ENCODE data around the gene VPS51.

The VPS51 gene

GRCh38 chr11:65059959-65060824, 35.8 kb upstream of the VPS51 start:
- H3K9me3 ChIP-seq (ENCODE audit: control insufficient read depth, low read length) = no peaks in the 10 kb centered on the region
- H3K36me3 ChIP-seq (ENCODE audit: control insufficient read depth, insufficient read depth, low read length, severe bottlenecking) = no peaks in the 10 kb centered on the region
- no peak for DNase-seq (ENCODE audit: low read depth)
- no peaks in the 10 kb centered on the region for H3K4me1 ChIP-seq (ENCODE audit: control insufficient read depth, insufficient read depth, low read length)
- H3K27me3 ChIP-seq (replicated peaks; ENCODE audit: control insufficient read depth, insufficient read depth, low read length) = no peaks in the 10 kb centered on the region
- H3K9ac ChIP-seq (ENCODE audit: low read length) = no peak overlapping the region
- H3K4me3 ChIP-seq (ENCODE audit: low read length) = no peak overlapping the region

DNA sequence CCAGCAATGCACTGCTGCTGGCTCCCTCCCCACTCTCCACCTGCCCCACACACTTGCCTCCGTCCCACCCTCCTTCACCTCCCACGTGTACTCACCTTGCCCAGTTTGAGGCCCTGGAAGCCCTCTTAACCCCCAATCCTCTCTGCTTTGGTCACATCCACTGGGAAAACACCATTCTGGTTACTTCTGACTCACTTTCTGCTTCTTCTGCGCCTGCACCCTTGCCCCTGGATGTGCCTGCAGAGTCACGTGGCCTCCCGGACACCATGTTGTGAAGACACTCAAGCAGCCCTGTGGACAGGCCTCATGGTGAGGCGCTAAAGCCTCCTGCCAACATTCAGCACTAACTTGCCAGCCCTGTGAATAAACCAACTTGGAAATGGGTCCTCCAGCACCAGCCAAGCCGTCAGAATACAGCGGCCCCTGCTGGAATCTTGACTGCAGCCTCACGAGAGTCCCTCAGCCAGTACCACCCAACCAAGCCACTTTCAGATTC, 35.1 kb upstream of the VPS51 start:
- no peaks in the 10 kb centered on the region for H3K9me3 ChIP-seq (ENCODE audit: control insufficient read depth, low read length)
- peak; percentile 22 for DNase-seq (ENCODE audit: low read depth)

GRCh38 chr11:65063532-65063931, 32.5 kb upstream of the VPS51 start:
- no peaks in the 10 kb centered on the region for H3K9me3 ChIP-seq (ENCODE audit: control insufficient read depth, low read length)
- DNase-seq (ENCODE audit: low read depth) = no peak
- H3K4me3 ChIP-seq (ENCODE audit: low read length) = no peak overlapping the region
- no peaks in the 10 kb centered on the region for H3K36me3 ChIP-seq (ENCODE audit: control insufficient read depth, insufficient read depth, low read length, severe bottlenecking)
- H3K9ac ChIP-seq (ENCODE audit: low read length) = no peak overlapping the region
- H3K4me1 ChIP-seq (ENCODE audit: control insufficient read depth, insufficient read depth, low read length) = no peaks in the 10 kb centered on the region
- peaks cover 3% of the 10 kb centered on the region for H3K27me3 ChIP-seq (replicated peaks; ENCODE audit: control insufficient read depth, insufficient read depth, low read length)

More for the DNA sequence above, 35.1 kb upstream of the VPS51 start:
- Histone ChIP-seq H3K4me1 (ENCODE audit: control insufficient read depth, insufficient read depth, low read length) (no peaks in the 10 kb centered on the region), H3K4me3 (ENCODE audit: low read length) (no peak overlapping the region), H3K27me3 (replicated peaks; ENCODE audit: control insufficient read depth, insufficient read depth, low read length) (no peaks in the 10 kb centered on the region), H3K36me3 (ENCODE audit: control insufficient read depth, insufficient read depth, low read length, severe bottlenecking) (no peaks in the 10 kb centered on the region), H3K9ac (ENCODE audit: low read length) (no peak overlapping the region)

- DNase-seq (ENCODE audit: low read depth) = no peak
- H3K4me3 ChIP-seq (ENCODE audit: low read length) = no peak overlapping the region
- H3K9ac ChIP-seq (ENCODE audit: low read length) = no peak overlapping the region
- H3K27me3 ChIP-seq (replicated peaks; ENCODE audit: control insufficient read depth, insufficient read depth, low read length) = peaks cover 3% of the 10 kb centered on the region
- H3K4me1 ChIP-seq (ENCODE audit: control insufficient read depth, insufficient read depth, low read length) = no peaks in the 10 kb centered on the region
- no peaks in the 10 kb centered on the region for H3K9me3 ChIP-seq (ENCODE audit: control insufficient read depth, low read length)
- H3K36me3 ChIP-seq (ENCODE audit: control insufficient read depth, insufficient read depth, low read length, severe bottlenecking) = no peaks in the 10 kb centered on the region
Measured at GRCh38 chr11:65064847-65065240, 31.2 kb upstream of the VPS51 start.

- Histone ChIP-seq H3K4me1 (ENCODE audit: control insufficient read depth, insufficient read depth, low read length) (no peaks in the 10 kb centered on the region), H3K4me3 (ENCODE audit: low read length) (no peak overlapping the region), H3K9me3 (ENCODE audit: control insufficient read depth, low read length) (no peaks in the 10 kb centered on the region), H3K36me3 (ENCODE audit: control insufficient read depth, insufficient read depth, low read length, severe bottlenecking) (no peaks in the 10 kb centered on the region), H3K9ac (ENCODE audit: low read length) (no peak overlapping the region), H3K27me3 (replicated peaks; ENCODE audit: control insufficient read depth, insufficient read depth, low read length) (peaks cover 3% of the 10 kb centered on the region)
- no peak for DNase-seq (ENCODE audit: low read depth)
Measured at GRCh38 chr11:65065851-65066250, 30.2 kb upstream of the VPS51 start.

GRCh38 chr11:65066315-65066714, 29.7 kb upstream of the VPS51 start:
- Histone ChIP-seq H3K9ac (ENCODE audit: low read length) (no peak overlapping the region), H3K4me3 (ENCODE audit: low read length) (no peak overlapping the region), H3K4me1 (ENCODE audit: control insufficient read depth, insufficient read depth, low read length) (no peaks in the 10 kb centered on the region), H3K27me3 (replicated peaks; ENCODE audit: control insufficient read depth, insufficient read depth, low read length) (peaks cover 3% of the 10 kb centered on the region), H3K9me3 (ENCODE audit: control insufficient read depth, low read length) (no peaks in the 10 kb centered on the region), H3K36me3 (ENCODE audit: control insufficient read depth, insufficient read depth, low read length, severe bottlenecking) (no peaks in the 10 kb centered on the region)
- no peak for DNase-seq (ENCODE audit: low read depth)

DNA sequence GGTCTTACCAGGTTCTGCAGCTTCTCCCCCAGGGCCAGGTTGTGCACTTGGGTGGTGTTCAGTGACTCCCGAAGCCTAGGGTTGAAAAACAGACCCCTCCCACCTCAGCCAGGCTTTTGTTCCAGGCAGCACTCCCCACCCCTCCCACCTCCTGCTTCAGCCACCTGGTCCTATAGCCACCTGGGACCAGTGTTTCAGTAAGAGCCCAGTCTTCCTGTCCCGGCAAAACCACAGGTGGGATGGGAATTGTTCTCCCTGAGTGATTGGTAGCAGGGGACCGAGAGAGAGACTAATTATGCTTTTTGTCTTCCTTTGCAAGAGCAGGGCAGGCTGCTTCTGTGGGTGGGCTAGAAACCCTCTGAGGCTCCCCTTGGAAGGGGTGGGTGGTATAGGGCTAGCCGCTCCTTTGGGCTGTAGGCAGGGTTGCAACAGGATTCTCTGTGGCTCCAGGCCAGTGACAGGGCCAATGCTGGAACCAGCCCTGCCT, 29.2 kb upstream of the VPS51 start:
- DNase-seq (ENCODE audit: low read depth) = no peak

GRCh38 chr11:65067446-65067845, 28.6 kb upstream of the VPS51 start:
- Histone ChIP-seq H3K4me3 (ENCODE audit: low read length) (no peak overlapping the region), H3K27me3 (replicated peaks; ENCODE audit: control insufficient read depth, insufficient read depth, low read length) (peaks cover 3% of the 10 kb centered on the region), H3K4me1 (ENCODE audit: control insufficient read depth, insufficient read depth, low read length) (no peaks in the 10 kb centered on the region), H3K9me3 (ENCODE audit: control insufficient read depth, low read length) (no peaks in the 10 kb centered on the region), H3K9ac (ENCODE audit: low read length) (no peak overlapping the region), H3K36me3 (ENCODE audit: control insufficient read depth, insufficient read depth, low read length, severe bottlenecking) (no peaks in the 10 kb centered on the region)
- no peak for DNase-seq (ENCODE audit: low read depth)

More for the DNA sequence above, 29.2 kb upstream of the VPS51 start:
- no peaks in the 10 kb centered on the region for H3K9me3 ChIP-seq (ENCODE audit: control insufficient read depth, low read length)
- H3K4me1 ChIP-seq (ENCODE audit: control insufficient read depth, insufficient read depth, low read length) = no peaks in the 10 kb centered on the region
- H3K4me3 ChIP-seq (ENCODE audit: low read length) = no peak overlapping the region
- H3K36me3 ChIP-seq (ENCODE audit: control insufficient read depth, insufficient read depth, low read length, severe bottlenecking) = no peaks in the 10 kb centered on the region
- peaks cover 3% of the 10 kb centered on the region for H3K27me3 ChIP-seq (replicated peaks; ENCODE audit: control insufficient read depth, insufficient read depth, low read length)
- no peak overlapping the region for H3K9ac ChIP-seq (ENCODE audit: low read length)

DNA sequence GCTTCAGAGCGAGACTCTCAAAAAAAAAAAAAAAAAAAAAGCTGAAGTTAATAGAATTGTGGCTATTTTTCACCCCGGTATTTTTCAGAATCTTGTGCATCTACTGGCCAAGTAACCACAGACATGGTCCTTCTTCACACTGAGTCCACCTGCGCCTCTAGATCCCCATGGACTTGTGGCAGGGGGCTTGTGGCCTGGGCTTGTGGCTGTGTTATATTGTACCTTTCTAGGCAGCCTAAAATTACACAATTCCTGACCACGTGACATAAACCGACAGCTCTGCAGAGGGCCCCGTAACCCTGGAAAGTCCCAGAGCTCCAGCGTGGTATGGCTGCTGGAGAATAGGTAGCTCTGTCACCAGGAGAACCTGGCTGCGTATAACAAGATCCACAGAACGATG, 26.8 kb upstream of the VPS51 start:
- Histone ChIP-seq H3K36me3 (ENCODE audit: control insufficient read depth, insufficient read depth, low read length, severe bottlenecking) (no peaks in the 10 kb centered on the region), H3K4me1 (ENCODE audit: control insufficient read depth, insufficient read depth, low read length) (no peaks in the 10 kb centered on the region), H3K9ac (ENCODE audit: low read length) (no peak overlapping the region), H3K9me3 (ENCODE audit: control insufficient read depth, low read length) (no peaks in the 10 kb centered on the region), H3K4me3 (ENCODE audit: low read length) (no peak overlapping the region), H3K27me3 (replicated peaks; ENCODE audit: control insufficient read depth, insufficient read depth, low read length) (peaks cover 3% of the 10 kb centered on the region)
- DNase-seq (ENCODE audit: low read depth) = no peak

DNA sequence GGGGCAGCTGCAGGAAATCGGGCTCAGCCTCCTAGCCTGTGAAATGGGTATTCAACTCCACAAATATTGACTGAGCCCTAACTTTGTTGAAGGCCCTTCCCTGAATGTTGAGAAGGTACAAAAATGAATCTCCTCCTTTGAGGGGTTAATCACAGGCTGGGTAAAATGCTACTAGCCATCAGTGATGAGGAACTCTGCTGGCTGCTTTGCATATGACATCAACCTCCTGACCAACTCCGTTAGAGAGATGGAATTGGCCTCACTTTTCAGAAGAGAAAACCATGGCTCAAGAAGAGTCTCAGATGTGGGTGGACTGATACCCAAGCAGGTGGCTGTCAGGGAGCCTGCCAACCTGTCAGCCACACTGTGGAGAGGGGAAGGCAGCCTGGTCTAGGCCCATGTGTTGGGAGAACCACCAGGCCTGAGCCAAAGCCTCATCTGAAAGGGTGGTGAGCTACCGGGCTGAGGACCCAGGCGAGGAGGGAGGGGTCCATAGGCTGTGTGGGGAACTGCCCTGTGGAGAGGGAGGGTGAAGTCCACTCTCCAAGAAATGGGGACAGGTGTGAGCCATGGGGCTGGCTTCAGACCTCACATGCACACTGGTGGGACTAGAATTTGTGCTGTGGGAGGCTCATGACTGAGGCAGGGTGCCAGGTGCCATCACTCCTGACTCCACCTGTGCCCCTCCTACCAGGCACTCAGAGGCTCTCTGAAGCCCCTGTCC, 23.9 kb upstream of the VPS51 start:
- H3K36me3 ChIP-seq (ENCODE audit: control insufficient read depth, insufficient read depth, low read length, severe bottlenecking) = no peaks in the 10 kb centered on the region
- no peak for DNase-seq (ENCODE audit: low read depth)
- no peaks in the 10 kb centered on the region for H3K4me1 ChIP-seq (ENCODE audit: control insufficient read depth, insufficient read depth, low read length)
- H3K9me3 ChIP-seq (ENCODE audit: control insufficient read depth, low read length) = no peaks in the 10 kb centered on the region
- H3K27me3 ChIP-seq (replicated peaks; ENCODE audit: control insufficient read depth, insufficient read depth, low read length) = peaks cover 1% of the 10 kb centered on the region
- no peak overlapping the region for H3K4me3 ChIP-seq (ENCODE audit: low read length)
- H3K9ac ChIP-seq (ENCODE audit: low read length) = no peak overlapping the region

- Histone ChIP-seq H3K4me3 (ENCODE audit: low read length) (no peak overlapping the region), H3K9ac (ENCODE audit: low read length) (no peak overlapping the region), H3K36me3 (ENCODE audit: control insufficient read depth, insufficient read depth, low read length, severe bottlenecking) (no peaks in the 10 kb centered on the region), H3K4me1 (ENCODE audit: control insufficient read depth, insufficient read depth, low read length) (no peaks in the 10 kb centered on the region), H3K27me3 (replicated peaks; ENCODE audit: control insufficient read depth, insufficient read depth, low read length) (no peaks in the 10 kb centered on the region), H3K9me3 (ENCODE audit: control insufficient read depth, low read length) (no peaks in the 10 kb centered on the region)
- no peak for DNase-seq (ENCODE audit: low read depth)
Measured at GRCh38 chr11:65072631-65072966, 23.4 kb upstream of the VPS51 start.

Measured in adipocyte (in vitro differentiated cells).